ENCODE results near the gene MET. TPM values are rescaled to one million over a fixed set of nuclear protein-coding genes. Genes with fewer than 3 reads are reported as not detected.

MET gene
- total and polyA plus RNA-seq, 2 donors (not counting 3 experiments of a cell fraction or from before 2014, with no cell fraction given) = 21.1 to 44.5 TPM

DNA sequence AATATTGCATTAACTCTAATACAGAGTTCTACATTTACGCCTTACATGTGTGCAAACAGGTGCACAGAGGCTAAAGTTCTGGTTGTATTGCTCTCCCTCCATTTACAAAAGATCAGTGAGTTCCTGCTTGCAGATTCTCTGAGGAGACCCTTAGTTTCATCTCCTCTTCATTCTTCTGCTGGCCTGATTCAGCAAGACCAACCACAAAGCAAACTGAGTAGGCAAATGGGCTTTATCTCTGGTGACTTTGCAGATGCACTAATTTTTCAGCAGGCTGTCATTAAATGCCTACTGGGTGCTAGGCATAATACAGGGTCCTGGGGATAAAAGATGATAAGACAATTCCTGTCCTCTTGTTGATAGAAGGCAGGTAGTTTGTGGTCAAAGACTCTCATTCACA is 56.4 kb downstream of the MET start:
- H3K9me1 ChIP-seq (replicated peaks; ENCODE audit: control insufficient read depth, extremely low read depth, insufficient read depth, low read length) = no peaks in the 10 kb centered on the region
- dilution Hi-C loops (cut with MboI; ENCODE audit: extremely low pct_ligation_motif_present, low sequenced_read_pairs) (no loop called here), intact Hi-C loops (cut with micrococcal nuclease) (no loop called here)
- no peak for TF ChIP-seq FOS (IDR thresholded peaks at IDR 0.05; ENCODE audit: borderline replicate concordance, insufficient read depth, low read length)
- no peak for TF ChIP-seq POLR2AphosphoS5 (IDR thresholded peaks at IDR 0.05; ENCODE audit: insufficient read depth, low read depth, low read length)
- no peak overlapping the region for H3K27ac ChIP-seq (ENCODE audit: insufficient read depth, low read depth, low read length)
- no peak overlapping the region for H2AFZ ChIP-seq (ENCODE audit: low read depth, low read length)
- no peaks in the 10 kb centered on the region for H3K27me3 ChIP-seq (ENCODE audit: control insufficient read depth in 2 of 2, insufficient read depth in 2 of 2, low read length in 2 of 2)
- FAIRE-seq = no peak
- H3K4me2 ChIP-seq (ENCODE audit: insufficient read depth, low read length) = no peak overlapping the region
- no peaks in the 10 kb centered on the region for H3K79me2 ChIP-seq (ENCODE audit: control insufficient read depth, insufficient read depth, low read length)
- H3K4me3 ChIP-seq (replicated peaks in 1 of 3; ENCODE audit: insufficient read depth in 1 of 3, low read depth in 1 of 3, low read length in 3 of 3) = no peak overlapping the region
- ChIA-PET POLR2A (interaction anchor here (1.4 kb wide), 1 partner anchor 9 kb away, joined by 5 read pairs; no protein-coding TSS in a partner anchor), CTCF (interaction anchor here (0.8 to 3.1 kb wide), 6 partner anchors 9 to 137 kb away, joined by 3 to 18 read pairs (median 9); partner anchors contain the start of gene MET)
- H3K9me3 ChIP-seq (replicated peaks; ENCODE audit: control insufficient read depth, insufficient read depth, low read length) = no peaks in the 10 kb centered on the region
- DNase-seq (ENCODE audit: low read depth, low spot score) = no peak
- no peaks in the 10 kb centered on the region for H3K36me3 ChIP-seq (ENCODE audit: control insufficient read depth in 2 of 2, extremely low read depth in 1 of 2, insufficient read depth in 2 of 2, low read length in 2 of 2)
- H3K9ac ChIP-seq (replicated peaks; ENCODE audit: extremely low read depth, insufficient read depth, low read length) = no peak overlapping the region
- peaks cover 17% of the 10 kb centered on the region for H3K4me1 ChIP-seq (ENCODE audit: control insufficient read depth, extremely low read depth, insufficient read depth, low read length)
- BruUV-seq (replicated peaks) = no TSS peak
- H4K20me1 ChIP-seq (replicated peaks; ENCODE audit: control insufficient read depth, extremely low read depth, insufficient read depth, low read length) = no peaks in the 10 kb centered on the region

DNA sequence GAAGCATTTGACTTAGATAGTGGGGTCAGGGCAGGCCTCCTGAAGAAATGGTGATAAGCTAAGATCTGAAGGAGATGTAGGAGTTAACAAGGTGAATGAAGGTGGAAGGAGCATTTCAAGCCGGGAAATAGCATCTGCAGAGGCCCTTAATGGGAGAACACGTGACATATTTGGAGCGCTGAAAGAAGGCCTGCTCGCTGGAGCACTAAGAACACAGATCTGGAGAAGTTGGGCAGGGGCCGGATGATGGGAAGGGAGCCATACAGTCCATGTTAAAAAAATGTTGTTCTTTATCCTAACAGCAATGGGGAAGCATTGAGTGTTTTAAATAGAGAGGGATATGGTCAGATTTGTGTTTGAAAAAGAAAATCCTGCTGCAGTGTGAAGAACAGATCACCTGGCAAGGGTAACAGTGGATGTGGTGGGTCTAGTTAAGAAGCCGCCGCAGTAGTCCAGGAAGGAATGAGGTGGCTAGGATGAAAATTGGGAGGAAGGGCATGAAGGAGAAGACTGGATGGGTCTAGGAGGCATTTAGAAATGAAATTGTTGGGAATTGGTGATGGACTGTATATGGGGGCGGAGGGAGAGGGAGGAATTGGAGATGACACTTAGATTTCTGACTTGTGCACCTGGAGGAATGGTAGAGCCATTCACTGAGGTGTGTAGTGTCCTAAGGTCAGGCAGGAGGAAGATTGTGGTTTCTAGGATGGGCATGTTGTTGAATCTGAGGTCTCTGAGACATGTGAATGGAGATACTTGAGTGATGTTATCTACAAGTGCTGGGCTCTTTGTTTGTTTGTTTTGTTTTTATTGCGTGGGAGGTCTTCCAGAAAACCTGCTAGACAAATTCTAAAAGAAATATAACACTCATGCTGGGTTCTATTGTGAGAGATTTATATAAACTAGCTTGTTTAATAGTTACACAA is 58.4 kb downstream of the MET start:
- Histone ChIP-seq H3K4me3 (replicated peaks in 1 of 3; ENCODE audit: insufficient read depth in 1 of 3, low read depth in 1 of 3, low read length in 3 of 3) (no peak overlapping the region), H3K27me3 (ENCODE audit: control insufficient read depth in 2 of 2, insufficient read depth in 2 of 2, low read length in 2 of 2) (no peaks in the 10 kb centered on the region), H3K27ac (ENCODE audit: insufficient read depth, low read depth, low read length) (no peak overlapping the region), H3K9me3 (replicated peaks; ENCODE audit: control insufficient read depth, insufficient read depth, low read length) (no peaks in the 10 kb centered on the region), H3K4me1 (ENCODE audit: control insufficient read depth, extremely low read depth, insufficient read depth, low read length) (peaks cover 24% of the 10 kb centered on the region), H4K20me1 (replicated peaks; ENCODE audit: control insufficient read depth, extremely low read depth, insufficient read depth, low read length) (no peaks in the 10 kb centered on the region), H3K36me3 (ENCODE audit: control insufficient read depth in 2 of 2, extremely low read depth in 1 of 2, insufficient read depth in 2 of 2, low read length in 2 of 2) (no peaks in the 10 kb centered on the region), H2AFZ (ENCODE audit: low read depth, low read length) (no peak overlapping the region), H3K4me2 (ENCODE audit: insufficient read depth, low read length) (no peak overlapping the region), H3K79me2 (ENCODE audit: control insufficient read depth, insufficient read depth, low read length) (no peaks in the 10 kb centered on the region), H3K9ac (replicated peaks; ENCODE audit: extremely low read depth, insufficient read depth, low read length) (no peak overlapping the region), H3K9me1 (replicated peaks; ENCODE audit: control insufficient read depth, extremely low read depth, insufficient read depth, low read length) (no peaks in the 10 kb centered on the region)
- TF ChIP-seq POLR2AphosphoS5 (IDR thresholded peaks at IDR 0.05; ENCODE audit: insufficient read depth, low read depth, low read length) (no peak), MYC (IDR thresholded peaks at IDR 0.05; ENCODE audit: low read depth, low read length) (no peak), POLR2A (IDR thresholded peaks at IDR 0.05; ENCODE audit: low read depth, low read length) (no peak), EZH2 (IDR thresholded peaks at IDR 0.05; ENCODE audit: borderline replicate concordance, low read depth, low read length, severe bottlenecking) (no peak), FOS (IDR thresholded peaks at IDR 0.05; ENCODE audit: borderline replicate concordance, insufficient read depth, low read length) (no peak), JUN (IDR thresholded peaks at IDR 0.05; ENCODE audit: borderline replicate concordance, insufficient read depth, insufficient read length, low read depth) (no peak), GATA2 (IDR thresholded peaks at IDR 0.05; ENCODE audit: insufficient read depth, insufficient read length, low read depth, low read length) (no peak)
- TF ChIP-seq, protein P1, sequence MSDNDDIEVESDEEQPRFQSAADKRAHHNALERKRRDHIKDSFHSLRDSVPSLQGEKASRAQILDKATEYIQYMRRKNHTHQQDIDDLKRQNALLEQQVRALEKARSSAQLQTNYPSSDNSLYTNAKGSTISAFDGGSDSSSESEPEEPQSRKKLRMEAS (IDR thresholded peaks at IDR 0.05; ENCODE audit: insufficient read depth, insufficient read length) = no peak
- TF ChIP-seq, protein P2, sequence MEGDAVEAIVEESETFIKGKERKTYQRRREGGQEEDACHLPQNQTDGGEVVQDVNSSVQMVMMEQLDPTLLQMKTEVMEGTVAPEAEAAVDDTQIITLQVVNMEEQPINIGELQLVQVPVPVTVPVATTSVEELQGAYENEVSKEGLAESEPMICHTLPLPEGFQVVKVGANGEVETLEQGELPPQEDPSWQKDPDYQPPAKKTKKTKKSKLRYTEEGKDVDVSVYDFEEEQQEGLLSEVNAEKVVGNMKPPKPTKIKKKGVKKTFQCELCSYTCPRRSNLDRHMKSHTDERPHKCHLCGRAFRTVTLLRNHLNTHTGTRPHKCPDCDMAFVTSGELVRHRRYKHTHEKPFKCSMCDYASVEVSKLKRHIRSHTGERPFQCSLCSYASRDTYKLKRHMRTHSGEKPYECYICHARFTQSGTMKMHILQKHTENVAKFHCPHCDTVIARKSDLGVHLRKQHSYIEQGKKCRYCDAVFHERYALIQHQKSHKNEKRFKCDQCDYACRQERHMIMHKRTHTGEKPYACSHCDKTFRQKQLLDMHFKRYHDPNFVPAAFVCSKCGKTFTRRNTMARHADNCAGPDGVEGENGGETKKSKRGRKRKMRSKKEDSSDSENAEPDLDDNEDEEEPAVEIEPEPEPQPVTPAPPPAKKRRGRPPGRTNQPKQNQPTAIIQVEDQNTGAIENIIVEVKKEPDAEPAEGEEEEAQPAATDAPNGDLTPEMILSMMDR (IDR thresholded peaks at IDR 0.05; ENCODE audit: extremely low read depth in 1 of 2, insufficient read depth in 1 of 2, low read depth in 1 of 2, low read length in 2 of 2) = no peak
- ChIA-PET POLR2A (no interaction called here), CTCF (interaction anchor here (0.8 kb wide), 1 partner anchor 91 kb away, joined by 3 read pairs; no protein-coding TSS in a partner anchor)
- FAIRE-seq (no peak), DNase-seq (ENCODE audit: low read depth, low spot score) (no peak)
- intact Hi-C loops (cut with micrococcal nuclease) (no loop called here), dilution Hi-C loops (cut with MboI; ENCODE audit: extremely low pct_ligation_motif_present, low sequenced_read_pairs) (no loop called here)
- BruUV-seq (replicated peaks) = no TSS peak

Data from endothelial cell of umbilical vein (primary cell).